IPS-20b (cell line): ENCODE measurements around the gene MRPL14.

Experiments
- H3K27ac ChIP-seq: one replicate; pipeline ENCODE4 v1.5.1; 2013; ENCODE audit warnings: low read length
- H3K27me3 ChIP-seq: 2 replicates; pipeline ENCODE4 v1.6.1; 2013; ENCODE audit warnings: mild to moderate bottlenecking, low read length, inconsistent platforms; ENCODE audit not compliant: insufficient read depth
- H3K36me3 ChIP-seq: 2 replicates; pipeline ENCODE4 v1.6.1; 2013; ENCODE audit warnings: low read depth, mild to moderate bottlenecking, inconsistent platforms, low read length, moderate library complexity; ENCODE audit not compliant: insufficient read depth
- H3K4me1 ChIP-seq: 2 replicates; pipeline ENCODE4 v1.6.1; 2013; ENCODE audit warnings: mild to moderate bottlenecking, control low read depth, inconsistent platforms, low read length, moderate library complexity; ENCODE audit not compliant: insufficient read depth
- H3K4me3 ChIP-seq: 2 replicates; pipeline ENCODE4 v1.5.1; 2013; ENCODE audit warnings: mild to moderate bottlenecking, low read length, inconsistent platforms
- H3K9ac ChIP-seq: 2 replicates; pipeline ENCODE4 v1.6.1; 2013; ENCODE audit warnings: low read depth, mild to moderate bottlenecking, inconsistent platforms, low read length, moderate library complexity
- H3K9me3 ChIP-seq: 2 replicates; pipeline ENCODE4 v1.6.1; 2013; ENCODE audit warnings: mild to moderate bottlenecking, low read depth, low read length, inconsistent platforms; ENCODE audit not compliant: insufficient read depth

Gene MRPL14

DNA sequence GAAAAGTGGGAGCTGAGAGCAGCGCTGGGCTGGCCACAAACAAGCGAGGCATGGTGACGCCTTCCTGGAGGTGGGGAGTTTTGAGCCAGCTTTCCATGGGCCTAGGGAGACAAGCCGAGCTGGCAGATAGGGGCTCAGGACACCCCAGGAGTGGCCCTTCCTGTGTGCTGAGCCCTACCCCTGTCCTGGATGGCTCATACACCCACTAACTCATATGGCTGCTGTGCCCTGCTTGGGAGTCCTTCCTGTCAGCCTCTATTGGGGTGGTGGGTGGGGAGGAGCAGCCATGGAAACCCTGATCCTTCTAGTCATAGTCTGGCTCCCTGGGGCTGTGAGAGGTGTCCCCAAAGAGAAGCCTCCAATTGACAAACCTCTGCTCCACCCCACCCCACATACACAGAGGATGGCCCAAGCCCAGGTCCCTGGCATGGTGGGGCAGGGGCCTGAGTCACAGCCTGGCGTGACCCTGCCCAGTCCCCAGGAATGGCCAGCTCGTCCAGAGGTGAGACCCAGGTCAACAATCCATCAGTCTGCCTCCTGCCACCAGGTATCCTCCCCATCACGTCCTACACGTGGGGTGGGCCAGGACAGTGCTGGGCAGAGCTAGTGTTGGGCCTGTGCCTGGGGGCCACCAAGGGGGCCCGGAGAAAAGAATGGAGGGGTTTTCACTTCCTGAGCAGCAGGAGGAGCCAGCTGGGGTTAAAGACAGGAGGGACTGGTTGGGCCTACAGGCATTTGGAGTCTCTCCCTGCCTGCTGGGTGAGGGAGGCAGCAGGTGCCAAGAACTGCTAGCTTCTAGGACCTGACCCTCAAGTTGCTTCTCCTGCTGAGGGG, 52.2 kb downstream of the MRPL14 start:
- no peaks in the 10 kb centered on the region for H3K36me3 ChIP-seq
- H3K4me1 ChIP-seq, result peaks cover 9% of the 10 kb centered on the region; the same call in 1 of the 2 replicates
- H3K4me3 ChIP-seq, result no peak overlapping the region; the same call in 1 of the 2 replicates
- no peak overlapping the region for H3K27ac ChIP-seq
- H3K9ac ChIP-seq, result no peak overlapping the region
- peaks cover 21% of the 10 kb centered on the region for H3K27me3 ChIP-seq
- H3K9me3 ChIP-seq, result no peaks in the 10 kb centered on the region

DNA sequence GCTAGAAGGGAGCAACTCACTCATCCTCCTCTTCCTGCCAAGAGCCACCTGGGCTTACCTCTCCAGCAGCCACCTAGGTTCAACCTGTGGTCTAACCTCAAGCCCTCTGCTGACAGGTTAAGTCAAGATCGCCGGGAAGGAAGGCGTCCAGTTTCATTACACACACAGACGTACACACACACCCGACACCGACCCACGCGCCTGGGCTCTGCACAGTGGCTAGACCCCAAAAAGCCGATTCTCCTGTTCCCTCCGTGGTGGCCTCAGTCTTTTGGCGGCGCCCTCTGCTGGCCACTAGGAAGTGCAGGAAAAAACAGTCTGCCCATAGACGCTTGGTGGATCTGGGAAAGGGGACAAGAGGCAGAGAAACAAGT, 52.8 kb downstream of the MRPL14 start:
- peak overlapping the region; percentile 66 for H3K4me3 ChIP-seq
- no peak overlapping the region for H3K27ac ChIP-seq
- H3K27me3 ChIP-seq, result peaks cover 21% of the 10 kb centered on the region
- no peak overlapping the region; the same call in 1 of the 2 replicates for H3K9ac ChIP-seq
- no peaks in the 10 kb centered on the region for H3K9me3 ChIP-seq
- peaks cover 9% of the 10 kb centered on the region; the same call in 1 of the 2 replicates for H3K4me1 ChIP-seq
- H3K36me3 ChIP-seq, result no peaks in the 10 kb centered on the region

DNA sequence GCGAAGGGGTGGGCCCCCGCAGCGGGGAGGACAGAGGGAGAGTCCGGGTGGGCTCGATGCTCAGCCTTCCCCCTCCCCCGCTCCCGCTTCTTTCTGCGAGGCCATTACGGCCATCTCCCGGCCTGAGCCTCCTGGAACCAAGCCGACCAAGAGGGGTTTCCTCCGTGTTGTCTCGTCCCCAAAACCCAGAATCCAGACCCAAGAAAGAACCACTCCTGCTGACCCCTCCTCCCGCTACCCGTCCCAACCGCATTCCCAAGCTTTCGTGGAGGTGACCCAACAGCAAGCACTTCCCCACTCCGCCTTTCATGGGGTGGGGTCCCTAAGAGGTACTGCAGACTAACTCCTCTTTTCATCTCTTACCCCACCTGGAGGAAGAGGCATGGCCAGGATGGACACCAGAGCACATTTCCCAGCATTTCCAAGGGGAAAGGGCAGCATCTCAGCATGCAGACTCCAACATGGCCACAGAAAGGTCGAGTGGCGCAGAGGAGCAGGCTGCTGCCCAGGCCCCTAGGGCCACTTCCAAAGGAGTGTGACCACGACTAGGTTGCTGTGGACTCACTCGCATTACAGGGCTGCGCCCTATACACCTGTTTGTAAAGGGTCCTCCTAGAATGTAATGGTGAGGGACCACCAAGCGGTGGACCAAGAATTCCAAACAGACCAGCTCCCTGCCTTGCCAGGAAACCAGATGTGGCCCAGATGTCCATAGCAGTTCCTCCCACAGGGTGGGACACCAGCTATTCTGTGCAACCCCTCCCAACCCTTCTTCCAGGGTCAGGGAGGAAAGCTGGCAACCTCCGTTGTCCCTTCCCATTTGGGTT, 53.4 kb downstream of the MRPL14 start:
- Histone ChIP-seq H3K27ac (no peak overlapping the region), H3K9me3 (no peaks in the 10 kb centered on the region), H3K4me3 (peak overlapping the region; percentile 66), H3K27me3 (peaks cover 21% of the 10 kb centered on the region), H3K9ac (peak overlapping the region; percentile 74; the same call in 1 of the 2 replicates), H3K4me1 (peaks cover 13% of the 10 kb centered on the region; the same call in 1 of the 2 replicates), H3K36me3 (no peaks in the 10 kb centered on the region)

DNA sequence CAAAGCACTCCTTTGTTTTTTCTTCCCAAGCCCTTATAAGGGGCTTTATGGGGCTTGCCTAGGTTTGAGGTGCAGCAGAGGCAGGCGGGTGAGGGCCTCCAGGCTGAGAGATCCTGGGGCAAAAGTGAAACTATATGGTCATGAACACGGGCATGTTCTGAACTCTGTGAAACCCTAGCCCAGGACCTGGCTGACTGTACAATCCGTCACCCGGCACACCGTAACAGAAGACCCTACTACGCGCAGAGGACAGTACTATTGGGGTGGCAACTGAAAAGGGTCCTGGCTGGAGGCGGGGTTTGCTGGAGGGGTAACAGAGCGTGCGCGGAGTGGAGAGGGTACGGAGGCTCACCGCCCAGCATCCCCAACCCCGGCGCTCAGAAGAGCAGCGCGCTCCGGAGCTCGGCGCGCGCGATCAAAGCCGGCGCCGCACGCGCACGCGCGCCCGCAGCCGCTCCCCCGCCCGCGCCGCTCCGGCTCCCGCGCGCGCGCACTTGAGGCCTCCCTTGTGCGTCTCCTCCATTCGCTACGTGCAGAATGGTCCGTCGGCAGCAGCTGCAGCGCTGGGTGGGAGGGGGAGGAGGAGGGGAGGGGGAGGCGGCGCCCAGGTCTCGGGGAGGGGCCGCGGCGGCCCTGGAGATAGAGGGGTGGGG, 54.2 kb downstream of the MRPL14 start:
- Histone ChIP-seq H3K4me1 (peaks cover 19% of the 10 kb centered on the region), H3K9me3 (no peaks in the 10 kb centered on the region), H3K27ac (no peak overlapping the region), H3K36me3 (no peaks in the 10 kb centered on the region), H3K27me3 (peaks cover 21% of the 10 kb centered on the region), H3K4me3 (peak overlapping the region; percentile 70), H3K9ac (peak overlapping the region; percentile 74; the same call in 1 of the 2 replicates)

DNA sequence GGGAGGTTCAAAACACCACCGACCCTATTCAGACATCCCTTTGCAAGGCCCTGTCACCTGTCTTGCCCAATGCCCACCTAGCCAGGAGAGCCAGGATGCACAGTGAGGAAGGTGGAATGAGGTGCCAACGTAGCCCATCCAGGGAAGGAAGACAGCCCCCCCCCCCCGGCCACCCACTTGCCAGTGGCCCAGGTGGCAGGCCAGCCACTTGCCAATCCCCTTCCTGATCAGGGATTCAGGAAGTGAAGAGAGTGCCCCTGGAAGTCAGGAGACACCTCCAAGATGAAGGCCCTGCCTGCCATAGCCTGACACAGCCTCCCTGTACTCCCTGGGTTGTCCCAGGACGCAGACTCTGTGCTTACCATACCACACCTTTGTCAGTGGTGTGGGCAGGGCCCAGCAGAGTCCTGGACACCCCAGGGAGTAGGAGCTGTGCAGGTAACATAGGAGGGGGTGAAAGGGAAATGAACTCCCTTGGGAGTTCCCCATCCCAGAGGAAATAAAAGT, 54.7 kb downstream of the MRPL14 start:
- H3K27ac ChIP-seq, result no peak overlapping the region
- H3K4me1 ChIP-seq, result peaks cover 21% of the 10 kb centered on the region
- H3K27me3 ChIP-seq, result peaks cover 21% of the 10 kb centered on the region
- no peaks in the 10 kb centered on the region for H3K36me3 ChIP-seq
- H3K4me3 ChIP-seq, result peak overlapping the region; percentile 70
- H3K9ac ChIP-seq, result peak overlapping the region; percentile 71; the same call in 1 of the 2 replicates
- no peaks in the 10 kb centered on the region for H3K9me3 ChIP-seq

DNA sequence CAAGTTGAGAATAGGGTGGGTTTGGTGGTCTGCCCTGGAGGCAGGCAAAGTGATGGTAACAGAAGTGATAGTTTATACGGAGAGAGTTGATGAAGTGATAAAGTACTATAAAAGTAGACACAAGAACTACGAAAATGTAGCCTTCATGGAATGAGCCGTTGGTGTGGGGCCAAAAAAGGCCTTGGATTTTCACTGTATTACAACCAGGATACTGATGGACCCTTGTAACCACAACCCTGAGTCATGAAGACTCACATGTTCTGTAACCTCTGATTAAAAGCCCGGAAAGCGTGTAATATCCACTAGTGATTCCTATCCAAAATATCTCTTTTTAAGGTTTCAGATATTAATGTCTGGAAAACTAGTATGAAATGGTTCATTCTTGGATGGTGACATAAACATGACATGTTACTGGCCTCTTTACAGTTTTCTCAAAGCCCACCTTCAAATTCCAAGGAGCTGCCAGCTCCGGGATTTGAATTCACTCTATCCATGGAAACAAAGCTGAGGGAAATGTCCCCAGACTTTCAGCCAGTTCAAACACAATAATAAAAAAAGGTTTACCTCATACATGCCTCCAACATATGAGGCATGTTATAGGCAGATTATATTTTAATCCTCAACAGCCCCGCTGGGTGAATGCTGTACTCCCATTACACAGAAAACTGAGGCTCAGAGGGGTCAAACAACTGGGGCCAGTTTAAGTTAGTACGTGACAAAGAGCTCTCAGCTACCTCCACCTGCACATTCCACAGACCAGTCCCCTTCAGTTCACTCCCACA, 55.4 kb downstream of the MRPL14 start:
- H3K27ac ChIP-seq, result no peak overlapping the region
- peaks cover 21% of the 10 kb centered on the region for H3K4me1 ChIP-seq
- H3K9me3 ChIP-seq, result no peaks in the 10 kb centered on the region
- peaks cover 21% of the 10 kb centered on the region for H3K27me3 ChIP-seq
- H3K36me3 ChIP-seq, result no peaks in the 10 kb centered on the region
- H3K4me3 ChIP-seq, result no peak overlapping the region
- no peak overlapping the region for H3K9ac ChIP-seq

DNA sequence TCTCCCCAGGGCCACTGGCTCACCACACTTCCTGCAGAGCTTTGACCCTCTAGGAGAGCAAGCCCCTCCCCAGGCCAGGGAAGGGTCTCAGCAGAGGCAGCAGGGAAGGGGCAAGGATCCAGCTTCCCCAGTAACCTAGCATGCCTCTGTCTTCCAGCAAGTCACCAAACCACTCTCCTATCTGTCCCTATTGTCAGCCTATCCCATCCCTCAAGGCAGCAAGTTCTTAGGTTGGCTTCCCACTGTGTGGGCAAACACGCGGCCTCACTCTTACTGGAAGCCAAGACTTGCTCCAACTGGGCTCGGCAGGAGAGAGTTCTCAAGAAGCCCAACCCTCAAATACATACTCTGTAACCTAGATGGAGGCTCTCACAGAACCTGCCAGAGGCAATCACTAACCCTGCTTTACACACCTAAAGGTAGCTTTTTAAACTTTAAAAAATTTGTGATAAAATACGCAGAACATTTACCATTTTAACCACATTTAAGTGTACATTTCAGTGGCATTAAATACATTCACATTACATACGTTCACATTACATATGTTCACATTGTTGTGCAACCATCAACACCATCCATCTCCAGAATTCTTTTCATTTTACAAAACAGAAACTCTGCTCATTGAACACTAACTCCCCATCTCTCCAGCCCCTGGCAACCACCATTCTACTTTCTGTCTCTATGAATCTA, 58.5 kb downstream of the MRPL14 start:
- no peaks in the 10 kb centered on the region for H3K9me3 ChIP-seq
- peaks cover under 1% of the 10 kb centered on the region; the same call in 1 of the 2 replicates for H3K27me3 ChIP-seq
- no peak overlapping the region for H3K9ac ChIP-seq
- H3K4me3 ChIP-seq, result no peak overlapping the region
- H3K36me3 ChIP-seq, result no peaks in the 10 kb centered on the region
- H3K27ac ChIP-seq, result no peak overlapping the region
- H3K4me1 ChIP-seq, result peaks cover 17% of the 10 kb centered on the region

DNA sequence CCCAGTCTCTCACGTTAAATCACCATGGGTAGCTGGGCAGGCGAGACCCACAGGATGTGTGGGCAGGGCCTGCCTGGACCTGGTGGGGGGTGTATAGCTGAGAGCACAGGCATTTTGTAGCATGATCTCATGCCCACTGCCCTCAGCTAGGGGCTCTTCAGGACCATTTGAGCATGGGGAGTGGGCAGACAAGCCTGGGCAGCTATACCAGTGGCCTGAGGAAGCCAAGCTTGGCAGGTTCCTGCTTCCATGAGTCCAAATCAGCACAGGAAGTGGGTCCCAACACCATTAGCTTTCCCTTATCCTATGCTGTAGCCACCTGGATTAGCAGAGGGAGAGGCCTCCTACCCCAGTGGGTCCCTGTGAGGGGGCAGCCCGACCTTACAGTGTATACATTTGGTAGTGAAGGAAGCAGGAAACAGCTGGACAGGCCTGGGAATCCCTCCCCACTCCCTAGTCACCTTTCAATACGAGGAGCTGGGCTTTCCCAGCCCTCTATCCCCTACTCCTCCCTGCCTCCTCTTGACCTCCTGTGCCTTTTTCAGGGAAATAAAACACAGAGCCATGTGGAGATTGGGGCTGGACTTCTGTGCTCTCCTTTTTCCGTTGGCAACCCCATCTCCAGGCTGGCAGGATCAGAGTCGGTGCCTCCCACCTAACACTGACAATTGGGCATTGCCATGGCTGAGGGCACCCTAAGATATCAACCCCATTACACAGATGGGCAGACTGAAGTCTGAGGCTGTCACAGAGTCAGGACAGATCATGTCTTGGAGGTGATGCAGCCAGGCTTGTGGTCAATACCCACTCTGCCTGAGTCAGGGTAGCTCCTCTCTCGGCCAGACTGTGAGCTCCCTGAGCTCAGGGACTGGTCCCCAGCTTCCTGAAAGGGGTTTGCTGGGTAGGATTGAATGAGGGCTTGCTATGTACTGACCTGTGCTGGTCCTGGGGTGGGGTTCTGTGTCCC, 59.8 kb downstream of the MRPL14 start:
- H3K9me3 ChIP-seq, result no peaks in the 10 kb centered on the region
- no peak overlapping the region for H3K4me3 ChIP-seq
- no peak overlapping the region for H3K9ac ChIP-seq
- no peaks in the 10 kb centered on the region for H3K27me3 ChIP-seq
- H3K27ac ChIP-seq, result no peak overlapping the region
- H3K4me1 ChIP-seq, result peaks cover 12% of the 10 kb centered on the region
- no peaks in the 10 kb centered on the region for H3K36me3 ChIP-seq

DNA sequence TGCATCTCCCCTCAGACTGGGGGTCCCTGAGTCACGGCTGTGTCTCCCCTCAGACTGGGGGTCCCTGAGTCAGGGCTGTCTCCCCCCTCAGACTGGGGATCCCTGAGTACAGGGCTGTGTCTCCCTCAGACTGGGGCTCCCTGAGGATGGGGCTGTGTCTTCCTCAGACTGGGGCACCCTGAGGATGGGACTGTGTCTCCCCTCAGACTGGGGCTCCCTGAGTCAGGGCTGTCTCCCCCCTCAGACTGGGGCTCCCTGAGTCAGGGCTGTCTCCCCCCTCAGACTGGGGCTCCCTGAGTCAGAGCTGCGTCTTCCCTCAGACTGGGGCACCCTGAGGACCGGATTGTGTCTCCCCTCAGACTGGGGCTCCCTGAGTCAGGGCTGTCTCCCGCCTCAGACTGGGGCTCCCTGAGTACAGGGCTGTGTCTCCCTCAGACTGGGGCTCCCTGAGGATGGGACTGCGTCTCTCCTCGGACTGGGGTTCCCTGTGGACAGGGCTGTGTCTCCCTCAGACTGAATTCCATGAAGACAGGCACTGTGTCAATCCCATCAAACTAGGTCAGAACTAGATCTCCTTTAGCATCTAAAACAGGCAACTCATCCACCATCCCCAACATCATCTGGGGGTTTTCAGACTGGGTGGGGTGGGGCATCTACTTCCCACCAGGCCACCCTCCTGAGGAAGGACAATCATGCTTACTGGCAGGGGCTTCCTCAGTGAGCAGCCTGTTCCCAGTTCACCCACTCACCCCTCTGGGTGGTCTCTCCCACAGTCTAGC, 60.7 kb downstream of the MRPL14 start:
- Histone ChIP-seq H3K9me3 (no peaks in the 10 kb centered on the region), H3K4me1 (peaks cover 12% of the 10 kb centered on the region), H3K27ac (no peak overlapping the region), H3K27me3 (no peaks in the 10 kb centered on the region), H3K36me3 (no peaks in the 10 kb centered on the region), H3K4me3 (no peak overlapping the region), H3K9ac (no peak overlapping the region)
